ENCODE results near the gene EDN2. TPM values are rescaled to one million over a fixed set of nuclear protein-coding genes. Genes with fewer than 3 reads are reported as not detected.

The EDN2 gene
- total RNA-seq, 4 donors from 2014 or later, result 1.2 to 13.0 (median 3.9) TPM

DNA sequence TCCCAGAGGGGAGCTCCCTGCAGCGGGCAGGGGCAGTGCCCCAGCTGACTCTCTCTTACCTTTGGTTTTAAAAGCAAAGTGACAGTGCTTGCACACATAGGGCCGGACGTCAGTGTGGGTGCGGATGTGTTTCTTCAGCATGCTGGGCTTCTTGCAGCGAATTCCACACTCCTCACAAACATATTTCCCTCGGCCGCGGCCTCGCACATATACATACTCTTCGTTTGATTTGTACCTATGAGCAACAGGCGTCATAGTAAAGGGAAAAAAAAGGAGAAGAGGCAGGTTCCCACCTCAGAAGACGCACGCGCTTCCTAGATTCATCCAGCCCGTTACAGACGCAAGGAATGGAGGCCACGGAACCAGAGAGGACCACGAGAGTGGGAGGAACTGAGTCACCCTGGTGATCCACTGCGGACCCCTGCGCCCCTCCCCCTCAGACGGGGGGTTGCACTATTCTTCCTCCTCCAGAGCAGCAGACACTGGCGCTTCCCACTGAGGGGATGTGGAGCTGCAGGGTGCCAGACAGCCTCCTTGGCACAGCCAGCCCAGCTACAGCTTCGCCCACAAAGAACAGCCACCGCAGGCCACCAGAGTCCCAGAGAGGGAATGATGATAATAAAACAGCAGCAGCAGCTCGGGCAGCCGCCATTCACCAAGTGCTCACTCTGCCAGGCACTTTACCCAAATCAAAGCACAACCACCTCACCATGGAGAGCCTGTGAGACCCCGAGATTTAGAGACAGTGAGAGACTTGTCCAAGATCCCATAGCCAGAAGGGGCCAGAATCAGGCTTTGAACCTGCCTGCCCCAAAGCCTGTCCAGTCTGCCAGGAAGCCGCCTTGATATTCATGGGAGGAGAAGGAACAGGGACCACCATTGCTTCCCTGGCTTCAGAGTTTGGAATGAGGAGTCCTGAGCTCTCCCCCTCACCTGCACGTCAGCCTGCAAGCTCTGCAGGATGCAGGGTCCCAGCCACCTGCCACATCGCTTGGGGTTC lies 40.5 kb upstream of the EDN2 start:
- TF ChIP-seq POLR2A (IDR thresholded peaks at IDR 0.05), result no peak
- TF ChIP-seq, protein P1, sequence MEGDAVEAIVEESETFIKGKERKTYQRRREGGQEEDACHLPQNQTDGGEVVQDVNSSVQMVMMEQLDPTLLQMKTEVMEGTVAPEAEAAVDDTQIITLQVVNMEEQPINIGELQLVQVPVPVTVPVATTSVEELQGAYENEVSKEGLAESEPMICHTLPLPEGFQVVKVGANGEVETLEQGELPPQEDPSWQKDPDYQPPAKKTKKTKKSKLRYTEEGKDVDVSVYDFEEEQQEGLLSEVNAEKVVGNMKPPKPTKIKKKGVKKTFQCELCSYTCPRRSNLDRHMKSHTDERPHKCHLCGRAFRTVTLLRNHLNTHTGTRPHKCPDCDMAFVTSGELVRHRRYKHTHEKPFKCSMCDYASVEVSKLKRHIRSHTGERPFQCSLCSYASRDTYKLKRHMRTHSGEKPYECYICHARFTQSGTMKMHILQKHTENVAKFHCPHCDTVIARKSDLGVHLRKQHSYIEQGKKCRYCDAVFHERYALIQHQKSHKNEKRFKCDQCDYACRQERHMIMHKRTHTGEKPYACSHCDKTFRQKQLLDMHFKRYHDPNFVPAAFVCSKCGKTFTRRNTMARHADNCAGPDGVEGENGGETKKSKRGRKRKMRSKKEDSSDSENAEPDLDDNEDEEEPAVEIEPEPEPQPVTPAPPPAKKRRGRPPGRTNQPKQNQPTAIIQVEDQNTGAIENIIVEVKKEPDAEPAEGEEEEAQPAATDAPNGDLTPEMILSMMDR (IDR thresholded peaks at IDR 0.05), result no peak
- no peak overlapping the region for H3K4me3 ChIP-seq (ENCODE audit: low read depth, poor library complexity, severe bottlenecking)
- 86 to 91% methylated on average over 30 of the region's 30 CpGs for WGBS, 2 donors
- no peak for DNase-seq (ENCODE audit: low spot score in 2 of 2)
- intact Hi-C loops (cut with DNase I; ENCODE audit: low total_unique reads), result no loop called here

DNA sequence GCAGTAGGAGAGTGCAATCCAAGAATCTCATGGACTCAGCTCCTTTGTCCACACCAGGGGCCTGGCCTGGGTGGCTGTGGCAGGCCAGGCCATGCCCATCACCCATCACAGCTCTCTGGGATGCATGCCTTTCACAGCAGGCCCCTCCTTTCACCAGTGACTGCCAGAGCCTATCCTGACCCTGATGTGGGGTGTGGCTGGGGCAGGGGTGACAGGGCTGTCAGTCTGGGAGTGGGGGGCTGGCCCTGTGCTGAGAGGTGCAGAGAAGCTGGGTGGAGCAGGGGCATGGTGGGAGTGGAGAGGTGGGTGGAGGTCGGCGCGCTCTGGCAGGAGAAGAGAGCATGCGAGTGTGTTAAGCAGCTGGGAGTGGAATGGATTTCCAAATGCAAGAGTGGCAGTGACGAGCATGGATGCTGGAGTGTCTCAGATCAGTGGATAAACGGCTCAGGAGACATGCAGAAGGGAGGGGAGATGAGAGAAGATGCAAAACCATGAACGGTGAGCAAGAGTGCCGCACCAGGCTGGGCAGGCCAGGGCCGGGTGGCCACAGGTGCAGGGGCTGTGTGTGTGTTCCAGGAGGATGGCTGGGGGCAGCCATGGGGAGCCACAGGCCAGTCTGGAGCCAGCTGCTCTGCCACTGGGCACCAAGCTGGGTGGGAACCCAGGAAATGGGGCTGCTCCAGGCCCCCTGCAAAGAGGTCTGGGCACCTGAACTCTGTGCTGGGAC lies 39.6 kb upstream of the EDN2 start:
- DNase-seq (ENCODE audit: low spot score in 2 of 2), result no peak

DNA sequence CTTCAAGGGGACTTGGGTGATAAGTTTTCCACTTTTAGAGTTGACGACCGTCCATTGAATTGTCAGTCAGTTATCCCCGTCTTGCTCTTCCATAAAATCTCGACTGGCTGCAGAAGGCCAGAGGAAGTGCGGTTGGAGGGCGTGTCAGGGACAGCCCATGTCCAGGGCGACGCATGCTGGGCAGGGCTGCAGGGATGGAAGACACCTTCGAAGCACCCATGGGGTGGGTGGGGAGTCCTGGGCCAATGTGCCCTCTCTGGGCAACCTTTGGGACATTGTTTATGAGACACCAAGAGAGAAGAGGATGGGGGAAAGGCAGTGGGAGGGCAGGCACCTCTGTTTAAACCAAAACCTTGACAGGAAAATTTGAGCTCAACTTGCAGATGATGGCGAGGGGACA lies 38.6 kb upstream of the EDN2 start:
- 83 to 87% methylated on average over 10 of the region's 10 CpGs for WGBS, 2 donors
- no peak overlapping the region for H3K4me3 ChIP-seq (ENCODE audit: low read depth, poor library complexity, severe bottlenecking)
- DNase-seq (ENCODE audit: low spot score in 2 of 2), result no peak
- intact Hi-C loops (cut with DNase I; ENCODE audit: low total_unique reads), result no loop called here
- TF ChIP-seq, protein P1 (IDR thresholded peaks at IDR 0.05), result no peak
- TF ChIP-seq POLR2A (IDR thresholded peaks at IDR 0.05), result no peak

More for the DNA sequence above, 39.6 kb upstream of the EDN2 start:
- TF ChIP-seq, protein P1 (IDR thresholded peaks at IDR 0.05), result no peak
- TF ChIP-seq POLR2A (IDR thresholded peaks at IDR 0.05), result no peak
- 77 to 83% methylated on average over 9 of the region's 9 CpGs for WGBS, 2 donors
- H3K4me3 ChIP-seq (ENCODE audit: low read depth, poor library complexity, severe bottlenecking), result no peak overlapping the region
- intact Hi-C loops (cut with DNase I; ENCODE audit: low total_unique reads), result no loop called here

DNA sequence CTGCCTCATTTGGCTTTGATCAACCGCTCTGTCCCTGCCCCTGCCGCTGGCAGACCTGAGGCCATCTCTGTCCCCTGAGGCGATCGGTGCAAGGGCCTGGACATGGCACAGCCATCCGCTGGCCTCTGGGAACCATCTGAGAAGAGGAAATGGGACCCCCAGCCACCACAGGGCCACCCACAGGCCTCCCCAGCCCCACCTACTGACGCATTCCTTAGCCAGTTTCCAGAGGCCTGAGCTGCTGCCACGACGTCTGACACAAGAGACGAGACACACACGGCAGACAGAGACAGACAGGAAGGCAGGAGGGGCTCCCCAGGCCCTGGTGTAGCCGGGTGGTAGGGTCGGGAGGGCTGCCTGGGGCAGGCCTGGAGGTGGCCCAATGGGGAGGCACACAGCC lies 37.3 kb upstream of the EDN2 start:
- WGBS, 2 donors, result 80% methylated on average over 12 of the region's 12 CpGs
- intact Hi-C loops (cut with DNase I; ENCODE audit: low total_unique reads), result no loop called here
- no peak for DNase-seq (ENCODE audit: low spot score in 2 of 2)
- no peak overlapping the region for H3K4me3 ChIP-seq (ENCODE audit: low read depth, poor library complexity, severe bottlenecking)
- no peak for TF ChIP-seq POLR2A (IDR thresholded peaks at IDR 0.05)
- TF ChIP-seq, protein P1 (IDR thresholded peaks at IDR 0.05), result no peak

DNA sequence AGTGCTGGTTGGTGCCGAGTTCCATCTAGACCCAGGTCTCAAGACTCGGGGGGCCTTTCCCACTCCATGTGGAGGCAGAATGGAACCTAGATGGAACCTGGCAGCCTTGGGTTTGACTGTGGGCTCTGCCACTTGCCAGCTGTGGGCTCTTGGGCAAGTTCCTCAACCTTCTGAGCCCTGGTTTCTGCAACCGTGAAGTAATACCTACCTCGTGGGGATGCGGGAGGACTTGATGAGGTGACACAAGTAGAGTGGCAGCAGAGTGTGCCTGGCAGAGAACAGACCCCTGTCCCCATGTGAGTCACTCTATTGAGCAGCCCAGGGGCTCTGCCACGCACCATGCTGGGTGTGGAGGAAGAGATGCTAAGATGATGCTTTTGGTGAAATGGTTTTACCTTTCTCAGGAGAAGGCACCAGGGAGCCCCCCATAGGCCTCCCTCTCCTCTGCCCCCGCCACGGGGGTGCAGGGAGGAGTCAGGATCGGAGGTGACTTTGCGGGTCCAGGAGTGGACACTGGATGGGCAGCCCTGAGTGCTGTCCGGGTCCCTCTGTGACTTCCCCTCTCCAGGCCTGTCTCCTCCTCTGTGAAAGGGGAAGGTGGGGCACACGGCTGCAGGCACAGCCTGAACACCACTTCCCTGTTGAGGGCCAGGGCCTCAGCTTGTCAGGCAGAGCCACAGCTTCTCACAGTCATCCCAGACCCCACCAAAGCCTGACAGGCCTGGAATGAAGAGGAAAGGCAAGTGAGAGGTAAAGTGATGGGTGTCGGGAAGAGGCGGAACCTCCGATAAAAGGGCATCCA lies 36.7 kb upstream of the EDN2 start:
- WGBS, 2 donors, result 88 to 90% methylated on average over 14 to 15 of the region's 15 CpGs
- TF ChIP-seq, protein P1 (IDR thresholded peaks at IDR 0.05), result no peak
- TF ChIP-seq POLR2A (IDR thresholded peaks at IDR 0.05), result no peak
- DNase-seq (ENCODE audit: low spot score in 2 of 2), result no peak
- no peak overlapping the region for H3K4me3 ChIP-seq (ENCODE audit: low read depth, poor library complexity, severe bottlenecking)
- intact Hi-C loops (cut with DNase I; ENCODE audit: low total_unique reads), result no loop called here

Data from lower leg skin (tissue), 4 donors.